Sigmoid colon (tissue), 4 donors: ENCODE measurements around the gene BNIP5.

Source experiments
- CTCF ChIP-seq, 4 experiments: fragments of 450-650 bp in 3 of 4; fragments of 200-600 bp in 1 of 4; IDR thresholded peaks; one replicate each; pipeline ENCODE4 v1.5.1; 2016 to 2019; ENCODE audit warnings: antibody characterized with exemption in 4 of 4, mild to moderate bottlenecking in 3 of 4, moderate library complexity in 2 of 4
- EP300 ChIP-seq, 4 donors: sonication (generic); formaldehyde crosslinking; IDR thresholded peaks; one replicate each; pipeline ENCODE4 v1.6.1; 2017; ENCODE audit warnings: antibody characterized with exemption in 4 of 4
- POLR2A ChIP-seq, 2 donors: fragments of 450-650 bp; IDR thresholded peaks; one replicate each; pipeline ENCODE4 v1.6.1; 2016; ENCODE audit warnings: antibody characterized with exemption in 2 of 2, mild to moderate bottlenecking in 2 of 2, moderate library complexity in 2 of 2
- POLR2AphosphoS5 ChIP-seq, 4 donors: sonication (generic); formaldehyde crosslinking; IDR thresholded peaks; one replicate each; pipeline ENCODE4 v1.6.1; 2017; ENCODE audit warnings: antibody characterized with exemption in 4 of 4

- TF ChIP-seq POLR2A (IDR thresholded peaks at IDR 0.05) (no peak), CTCF (IDR thresholded peaks at IDR 0.05) (no peak), EP300 (IDR thresholded peaks at IDR 0.05) (no peak), POLR2AphosphoS5 (IDR thresholded peaks at IDR 0.05) (no peak)
Observed at GRCh38 chr6:36337814-36338213, 1.1 kb upstream of the BNIP5 start.
